Epidermal melanocyte (primary cell): ENCODE data around the gene PLA2G12A.
A peak's percentile ranks its signal among the peaks of the same experiment; 100 is the strongest.

Experiments
- DNase-seq: peaks from one replicate; pipeline ENCODE4 v3.0.0; 2011; ENCODE audit warnings: low spot score; ENCODE audit not compliant: insufficient read length

Gene PLA2G12A

GRCh38 chr4:109729117-109729717 is 653 bp downstream of the PLA2G12A start:
- DNase-seq, result no peak

- DNase-seq, result no peak
Measured at GRCh38 chr4:109728385-109728784, 1.5 kb downstream of the PLA2G12A start.

GRCh38 chr4:109723110-109723509 is 6.8 kb downstream of the PLA2G12A start:
- DNase-seq, result no peak

- no peak for DNase-seq
Measured at GRCh38 chr4:109722357-109722756, 7.5 kb downstream of the PLA2G12A start.

- DNase-seq, result no peak
Measured at GRCh38 chr4:109721033-109721432, 8.8 kb downstream of the PLA2G12A start.

- DNase-seq, result no peak
Measured at GRCh38 chr4:109719604-109720003, 10.3 kb downstream of the PLA2G12A start.

GRCh38 chr4:109718759-109719158 is 11.1 kb downstream of the PLA2G12A start:
- no peak for DNase-seq

- no peak for DNase-seq
Measured at GRCh38 chr4:109713500-109713899, 16.4 kb downstream of the PLA2G12A start.

- no peak for DNase-seq
Measured at GRCh38 chr4:109708990-109709389, 20.9 kb downstream of the PLA2G12A start.

- no peak for DNase-seq
Measured at GRCh38 chr4:109708435-109708834, 21.4 kb downstream of the PLA2G12A start.

- DNase-seq, result peak; percentile 25
Measured at GRCh38 chr4:109703664-109704361, 26.1 kb downstream of the PLA2G12A start.

- peak; percentile 65 for DNase-seq
Measured at GRCh38 chr4:109702950-109703663, 26.8 kb downstream of the PLA2G12A start, which contains the start of gene CASP6. CASP6 (minus strand) TSS chr4:109703445; CDS start chr4:109703395, 50 bp downstream.

GRCh38 chr4:109701566-109702410 is 28.1 kb downstream of the PLA2G12A start:
- no peak for DNase-seq

GRCh38 chr4:109699553-109700225 is 30.2 kb downstream of the PLA2G12A start:
- no peak for DNase-seq

GRCh38 chr4:109698656-109699055 is 31.2 kb downstream of the PLA2G12A start:
- no peak for DNase-seq

- no peak for DNase-seq
Measured at GRCh38 chr4:109691411-109691920, 38.4 kb downstream of the PLA2G12A start.

GRCh38 chr4:109690690-109691410 is 39.0 kb downstream of the PLA2G12A start:
- DNase-seq, result no peak

GRCh38 chr4:109684727-109685126 is 45.1 kb downstream of the PLA2G12A start:
- DNase-seq, result no peak

- no peak for DNase-seq
Measured at GRCh38 chr4:109683621-109684253, 46.1 kb downstream of the PLA2G12A start.

- no peak for DNase-seq
Measured at GRCh38 chr4:109682875-109683274, 47.0 kb downstream of the PLA2G12A start.
